Measurements from ENCODE around the gene DCAF4.

Gene DCAF4

GRCh38 chr14:72894623-72895378 lies 31.5 kb upstream of the DCAF4 start:
- no peak for DNase-seq (ENCODE audit: low read depth in 2 of 2)

GRCh38 chr14:72898448-72898847 lies 27.8 kb upstream of the DCAF4 start:
- DNase-seq (ENCODE audit: low read depth in 2 of 2), result no peak

- DNase-seq (ENCODE audit: low read depth in 2 of 2), result no peak
Measured at GRCh38 chr14:72901361-72901760, 24.9 kb upstream of the DCAF4 start.

GRCh38 chr14:72902801-72903530 lies 23.3 kb upstream of the DCAF4 start:
- no peak for DNase-seq (ENCODE audit: low read depth in 2 of 2)

- no peak for DNase-seq (ENCODE audit: low read depth in 2 of 2)
Measured at GRCh38 chr14:72903716-72904115, 22.5 kb upstream of the DCAF4 start.

GRCh38 chr14:72904218-72904617 lies 22.0 kb upstream of the DCAF4 start:
- DNase-seq (ENCODE audit: low read depth in 2 of 2), result no peak

- peak; percentile 33 to 43 for DNase-seq (ENCODE audit: low read depth in 2 of 2)
Measured at GRCh38 chr14:72904840-72905561, 21.3 kb upstream of the DCAF4 start.

GRCh38 chr14:72906316-72906715 lies 19.9 kb upstream of the DCAF4 start:
- no peak for DNase-seq (ENCODE audit: low read depth in 2 of 2)

- DNase-seq (ENCODE audit: low read depth in 2 of 2), result no peak
Measured at GRCh38 chr14:72906879-72907278, 19.4 kb upstream of the DCAF4 start.

- no peak for DNase-seq (ENCODE audit: low read depth in 2 of 2)
Measured at GRCh38 chr14:72907886-72908285, 18.4 kb upstream of the DCAF4 start.

GRCh38 chr14:72909163-72909562 lies 17.1 kb upstream of the DCAF4 start:
- no peak for DNase-seq (ENCODE audit: low read depth in 2 of 2)

- DNase-seq (ENCODE audit: low read depth in 2 of 2), result no peak
Measured at GRCh38 chr14:72913809-72914208, 12.5 kb upstream of the DCAF4 start.

GRCh38 chr14:72916174-72916573 lies 10.1 kb upstream of the DCAF4 start:
- DNase-seq (ENCODE audit: low read depth in 2 of 2), result no peak

GRCh38 chr14:72917094-72917802 lies 9.0 kb upstream of the DCAF4 start:
- no peak for DNase-seq (ENCODE audit: low read depth in 2 of 2)

GRCh38 chr14:72920008-72920407 lies 6.3 kb upstream of the DCAF4 start:
- no peak for DNase-seq (ENCODE audit: low read depth in 2 of 2)

GRCh38 chr14:72921396-72921795 lies 4.9 kb upstream of the DCAF4 start:
- DNase-seq (ENCODE audit: low read depth in 2 of 2), result no peak

GRCh38 chr14:72924337-72924736 lies 1.9 kb upstream of the DCAF4 start:
- DNase-seq (ENCODE audit: low read depth in 2 of 2), result no peak

- no peak for DNase-seq (ENCODE audit: low read depth in 2 of 2)
Measured at GRCh38 chr14:72925171-72925759, 999 bp upstream of the DCAF4 start.

GRCh38 chr14:72925815-72926291 lies 411 bp upstream of the DCAF4 start:
- no peak for DNase-seq (ENCODE audit: low read depth in 2 of 2)

- no peak for DNase-seq (ENCODE audit: low read depth in 2 of 2)
Measured at GRCh38 chr14:72928872-72929271, 2.6 kb downstream of the DCAF4 start.

GRCh38 chr14:72929316-72930080 lies 3.2 kb downstream of the DCAF4 start:
- DNase-seq (ENCODE audit: low read depth in 2 of 2), result no peak

Data from stimulated activated CD8-positive, alpha-beta memory T cell treated with anti-CD3 and anti-CD28 coated beads, Interleukin-7, amount 100 ng/mL, for 1 hour (primary cell).